Epithelial cell of proximal tubule (primary cell): ENCODE data around the gene PSTPIP1. TPM values are rescaled to one million over a fixed set of nuclear protein-coding genes. Genes with fewer than 3 reads are reported as not detected.

Source experiments
- DNase-seq: peaks from one replicate; pipeline ENCODE4 v3.0.0-alpha.2; 2011; ENCODE audit warnings: low read depth
- H3K4me3 ChIP-seq: 2 replicates; pipeline ENCODE4 v1.5.1; 2011; ENCODE audit warnings: low read depth, mild to moderate bottlenecking, low read length
- CTCF ChIP-seq: conservative IDR thresholded peaks from 2 replicates; pipeline ENCODE4 v1.5.1; 2012; ENCODE audit warnings: low read depth, mild to moderate bottlenecking, low read length
- total RNA-seq: library from RNA; depleted of rRNA; stranded (reverse); fragments of >200 nt; gene quantifications from 2 replicates; pipeline ENCODE4 v1.2.3, GENCODE V29; 2015

The PSTPIP1 gene
- total RNA-seq, 1 donor from 2014 or later = not detected

- no peak for TF ChIP-seq CTCF
- H3K4me3 ChIP-seq = peak overlapping the region; percentile 23
- no peak for DNase-seq
These were observed 33.7 kb downstream of the PSTPIP1 start for GRCh38 chr15:77028451-77029165.

GRCh38 chr15:77029166-77030047, 34.5 kb downstream of the PSTPIP1 start:
- no peak overlapping the region for H3K4me3 ChIP-seq
- no peak for TF ChIP-seq CTCF
- no peak for DNase-seq

GRCh38 chr15:77030048-77030927, 35.4 kb downstream of the PSTPIP1 start:
- no peak overlapping the region for H3K4me3 ChIP-seq
- DNase-seq = no peak
- TF ChIP-seq CTCF = no peak

- no peak for DNase-seq
- TF ChIP-seq CTCF = no peak
- H3K4me3 ChIP-seq = no peak overlapping the region
These were observed 36.0 kb downstream of the PSTPIP1 start for GRCh38 chr15:77030928-77031375.

- H3K4me3 ChIP-seq = no peak overlapping the region
- TF ChIP-seq CTCF = peak; percentile 49
- no peak for DNase-seq
These were observed 36.6 kb downstream of the PSTPIP1 start for GRCh38 chr15:77031376-77032050.

- DNase-seq = no peak
- no peak for TF ChIP-seq CTCF
- no peak overlapping the region for H3K4me3 ChIP-seq
These were observed 37.2 kb downstream of the PSTPIP1 start for GRCh38 chr15:77032052-77032646.
